H1 (cell line): Measurements from ENCODE around the gene ZC3H6.

Experiments
- EZH2 ChIP-seq: fragments of 200-600 bp; sonication (generic); IDR thresholded peaks from 2 replicates; pipeline ENCODE4 v1.7.1; 2012; ENCODE audit warnings: low read depth, mild to moderate bottlenecking, moderate library complexity, low read length, inconsistent platforms; ENCODE audit not compliant: severe bottlenecking
- GABPA ChIP-seq: IDR thresholded peaks from 2 replicates; pipeline ENCODE4 v1.6.1; 2011; ENCODE audit warnings: mild to moderate bottlenecking, low read length, moderate library complexity, borderline replicate concordance; ENCODE audit not compliant: insufficient read depth
- HDAC2 ChIP-seq, 2 experiments: fragments of 300-600 bp in 1 of 2; sonication (generic) in 1 of 2; IDR thresholded peaks; 2 replicates each; pipeline ENCODE4 v1.6.1; 2011 to 2012; ENCODE audit warnings: low read depth in 2 of 2, low read length in 2 of 2, mild to moderate bottlenecking in 2 of 2, moderate library complexity in 2 of 2, borderline replicate concordance in 1 of 2, inconsistent platforms in 1 of 2
- PHF8 ChIP-seq: fragments of 200-600 bp; sonication (generic); conservative IDR thresholded peaks from 2 replicates; pipeline ENCODE4 v1.7.1; 2012; ENCODE audit warnings: low read depth, mild to moderate bottlenecking, inconsistent platforms, low read length, moderate library complexity
- POLR2AphosphoS5 ChIP-seq: IDR thresholded peaks from 2 replicates; pipeline ENCODE4 v1.6.1; 2011; ENCODE audit warnings: low read depth, low read length
- RFX5 ChIP-seq: IDR thresholded peaks from 2 replicates; pipeline ENCODE4 v1.6.1; 2011; ENCODE audit warnings: low read depth, low read length, improper control_type of control experiment, borderline replicate concordance
- SIN3A ChIP-seq, 2 experiments: IDR thresholded peaks in 1 of 2; conservative IDR thresholded peaks in 1 of 2; 2 replicates each; pipeline ENCODE4 v1.6.1; 2011 to 2012; ENCODE audit warnings: low read length in 2 of 2, improper control_type of control experiment in 1 of 2, low read depth in 1 of 2, mild to moderate bottlenecking in 1 of 2
- SRF ChIP-seq: IDR thresholded peaks from 2 replicates; pipeline ENCODE4 v1.6.1; 2011; ENCODE audit warnings: mild to moderate bottlenecking, low read depth, low read length, moderate library complexity
- TAF1 ChIP-seq: IDR thresholded peaks from 2 replicates; pipeline ENCODE4 v1.6.1; 2011; ENCODE audit warnings: mild to moderate bottlenecking, low read depth, low read length
- TF ChIP-seq, protein P1 (sequence below), 3 experiments: IDR thresholded peaks; 1 replicate in 2 of 3; 2 replicates in 1 of 3; pipeline versions ENCODE4 v1.5.1 to v1.6.1; 2011; ENCODE audit warnings: low read length in 3 of 3, mild to moderate bottlenecking in 3 of 3, inconsistent platforms in 2 of 3, low read depth in 1 of 3, moderate library complexity in 1 of 3; ENCODE audit not compliant: insufficient read depth in 1 of 3; ENCODE audit errors: control extremely low read depth in 1 of 3
- TF ChIP-seq, protein P2 (sequence below): IDR thresholded peaks from 2 replicates; pipeline ENCODE4 v1.6.1; 2011; ENCODE audit warnings: low read length, improper control_type of control experiment

DNA sequence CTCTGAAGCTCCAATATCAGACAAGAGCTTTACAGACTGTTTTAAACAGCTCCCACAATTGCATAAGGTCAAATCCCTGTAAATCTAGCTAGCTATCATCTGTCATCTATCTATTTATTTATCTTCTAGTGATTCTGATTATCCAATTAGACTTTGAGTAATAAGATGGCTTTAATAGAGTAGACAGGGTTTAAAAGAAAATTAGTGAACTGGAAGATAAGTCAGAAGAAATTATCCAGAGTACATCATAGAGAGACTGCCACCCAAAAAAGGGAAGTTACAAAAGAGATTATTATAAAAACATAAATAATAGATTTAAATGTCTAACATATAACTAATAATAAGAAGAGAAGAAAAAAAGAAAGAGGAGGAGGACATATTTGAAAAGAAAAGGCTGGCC is 12.5 kb upstream of the ZC3H6 start:
- TF ChIP-seq, protein P1, sequence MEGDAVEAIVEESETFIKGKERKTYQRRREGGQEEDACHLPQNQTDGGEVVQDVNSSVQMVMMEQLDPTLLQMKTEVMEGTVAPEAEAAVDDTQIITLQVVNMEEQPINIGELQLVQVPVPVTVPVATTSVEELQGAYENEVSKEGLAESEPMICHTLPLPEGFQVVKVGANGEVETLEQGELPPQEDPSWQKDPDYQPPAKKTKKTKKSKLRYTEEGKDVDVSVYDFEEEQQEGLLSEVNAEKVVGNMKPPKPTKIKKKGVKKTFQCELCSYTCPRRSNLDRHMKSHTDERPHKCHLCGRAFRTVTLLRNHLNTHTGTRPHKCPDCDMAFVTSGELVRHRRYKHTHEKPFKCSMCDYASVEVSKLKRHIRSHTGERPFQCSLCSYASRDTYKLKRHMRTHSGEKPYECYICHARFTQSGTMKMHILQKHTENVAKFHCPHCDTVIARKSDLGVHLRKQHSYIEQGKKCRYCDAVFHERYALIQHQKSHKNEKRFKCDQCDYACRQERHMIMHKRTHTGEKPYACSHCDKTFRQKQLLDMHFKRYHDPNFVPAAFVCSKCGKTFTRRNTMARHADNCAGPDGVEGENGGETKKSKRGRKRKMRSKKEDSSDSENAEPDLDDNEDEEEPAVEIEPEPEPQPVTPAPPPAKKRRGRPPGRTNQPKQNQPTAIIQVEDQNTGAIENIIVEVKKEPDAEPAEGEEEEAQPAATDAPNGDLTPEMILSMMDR (IDR thresholded peaks at IDR 0.05; ENCODE audit: control extremely low read depth in 1 of 3, insufficient read depth in 1 of 3, low read depth in 1 of 3, low read length in 3 of 3): no peak
- TF ChIP-seq, protein P2, sequence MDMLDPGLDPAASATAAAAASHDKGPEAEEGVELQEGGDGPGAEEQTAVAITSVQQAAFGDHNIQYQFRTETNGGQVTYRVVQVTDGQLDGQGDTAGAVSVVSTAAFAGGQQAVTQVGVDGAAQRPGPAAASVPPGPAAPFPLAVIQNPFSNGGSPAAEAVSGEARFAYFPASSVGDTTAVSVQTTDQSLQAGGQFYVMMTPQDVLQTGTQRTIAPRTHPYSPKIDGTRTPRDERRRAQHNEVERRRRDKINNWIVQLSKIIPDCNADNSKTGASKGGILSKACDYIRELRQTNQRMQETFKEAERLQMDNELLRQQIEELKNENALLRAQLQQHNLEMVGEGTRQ: no peak
- TF ChIP-seq HDAC2 (IDR thresholded peaks at IDR 0.05; ENCODE audit: borderline replicate concordance in 1 of 2, low read depth in 2 of 2, low read length in 2 of 2): no peak
- TF ChIP-seq GABPA: no peak
- TF ChIP-seq SRF: no peak
- no peak for TF ChIP-seq RFX5
- TF ChIP-seq POLR2AphosphoS5: no peak
- TF ChIP-seq TAF1: no peak
- no peak for TF ChIP-seq SIN3A (conservative IDR thresholded peaks at IDR 0.05 in 1 of 2, IDR thresholded peaks at IDR 0.05 in 1 of 2; ENCODE audit: low read depth in 1 of 2, low read length in 2 of 2)
- no peak for TF ChIP-seq PHF8
- no peak for TF ChIP-seq EZH2
